Measurements from ENCODE around the gene TM9SF1. TPM values are rescaled to one million over a fixed set of nuclear protein-coding genes. Genes with fewer than 3 reads are reported as not detected.

Gene TM9SF1
- total and polyA plus RNA-seq, 2 of the 13 experiments (the other 11 are each of a cell fraction or from before 2014, with no cell fraction given): 83.2 to 110 TPM

DNA sequence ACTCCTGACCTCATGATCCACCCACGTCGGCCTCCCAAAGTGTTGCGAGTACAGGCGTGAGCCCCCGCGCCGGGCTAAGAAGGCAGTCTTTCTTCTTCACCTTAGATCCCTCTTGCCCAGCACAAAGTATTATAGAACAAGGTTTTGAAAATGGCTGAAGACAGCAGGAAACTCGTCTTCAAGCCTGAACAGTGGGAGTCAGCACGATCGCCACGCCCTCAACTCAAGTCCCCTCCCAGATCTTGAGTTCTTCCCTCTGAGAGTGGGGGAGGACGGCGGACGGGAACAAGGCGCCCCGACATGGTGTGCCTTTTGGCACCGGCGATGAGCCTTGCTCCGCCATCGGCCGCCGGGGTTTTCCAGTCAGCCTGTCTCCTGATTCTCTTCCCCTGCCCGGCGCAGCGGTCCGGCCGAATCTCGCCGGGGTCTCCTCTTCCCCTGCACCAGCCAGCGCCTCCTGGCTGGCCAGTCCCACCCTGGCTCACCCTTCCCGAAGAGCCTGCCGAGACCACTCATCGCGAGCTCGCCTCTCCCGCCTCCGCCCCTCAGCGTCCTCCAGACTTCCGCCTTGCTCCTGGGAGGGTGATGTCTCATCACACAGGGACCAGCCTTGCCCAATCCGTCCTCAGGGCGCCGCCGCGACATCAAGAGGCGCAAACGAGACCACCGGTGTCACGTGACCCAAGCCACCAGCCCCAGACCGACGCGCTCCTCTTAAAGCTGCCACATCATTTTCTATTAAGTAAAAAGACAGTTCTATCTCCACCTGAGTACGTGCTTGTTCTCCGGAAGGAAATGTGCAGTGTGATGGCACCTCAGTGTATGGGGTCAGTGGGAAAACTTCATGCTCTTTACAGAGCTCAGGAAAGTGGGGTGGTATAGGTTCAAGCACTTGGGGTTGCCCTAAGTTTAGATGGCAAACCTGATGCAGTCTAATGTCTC, 18.0 kb upstream of the TM9SF1 start, which contains the start of gene CHMP4A (continued):
- peak; percentile 95 for TF ChIP-seq ZHX2 (IDR thresholded peaks at IDR 0.05; ENCODE audit: low read depth)
- 0 out of 2 replicates have a peak, but pooled peaks have one; percentile 38 for TF ChIP-seq ZHX2 (CRISPR knock-in tag; IDR thresholded peaks at IDR 0.05; ENCODE audit: borderline replicate concordance)
- TF ChIP-seq HDAC2 (CRISPR knock-in tag; IDR thresholded peaks at IDR 0.05): peak; percentile 97
- no peak for TF ChIP-seq MAFG (CRISPR knock-in tag; IDR thresholded peaks at IDR 0.05)
- peak; percentile 66; the same call in 1 of the 2 replicates for TF ChIP-seq ZNF678 (CRISPR knock-in tag; IDR thresholded peaks at IDR 0.05)
- peak; percentile 95 for TF ChIP-seq CBX1 (IDR thresholded peaks at IDR 0.05; ENCODE audit: low read depth)
- TF ChIP-seq TBX3 (IDR thresholded peaks at IDR 0.05; ENCODE audit: borderline replicate concordance): 0 out of 2 replicates have a peak, but pooled peaks have one; percentile 31
- TF ChIP-seq GATA4 (IDR thresholded peaks at IDR 0.05; ENCODE audit: borderline replicate concordance, low read depth): peak; percentile 86; the same call in 1 of the 2 replicates
- TF ChIP-seq ZSCAN21 (CRISPR knock-in tag; IDR thresholded peaks at IDR 0.05; ENCODE audit: borderline replicate concordance): peak; percentile 96; the same call in 1 of the 2 replicates
- peak; percentile 95 for TF ChIP-seq ZMAT3 (CRISPR knock-in tag; conservative IDR thresholded peaks at IDR 0.05)
- peak; percentile 91 for TF ChIP-seq ZFX (CRISPR knock-in tag; IDR thresholded peaks at IDR 0.05; ENCODE audit: low read depth)
- peak; percentile 29 for TF ChIP-seq ZNF30 (CRISPR knock-in tag; IDR thresholded peaks at IDR 0.05)
- peak; percentile 58; the same call in 1 of the 2 replicates for TF ChIP-seq HHEX (CRISPR knock-in tag; IDR thresholded peaks at IDR 0.05)
- TF ChIP-seq PCBP2 (optimal IDR thresholded peaks at IDR 0.05; ENCODE audit: low read depth, low read length, poor library complexity, severe bottlenecking): no peak
- TF ChIP-seq POLR2AphosphoS5 (IDR thresholded peaks at IDR 0.05; ENCODE audit: low read depth, low read length): peak; percentile 99
- TF ChIP-seq ZNF644 (CRISPR knock-in tag; IDR thresholded peaks at IDR 0.05; ENCODE audit: low read depth): no peak
- TF ChIP-seq, protein P1, sequence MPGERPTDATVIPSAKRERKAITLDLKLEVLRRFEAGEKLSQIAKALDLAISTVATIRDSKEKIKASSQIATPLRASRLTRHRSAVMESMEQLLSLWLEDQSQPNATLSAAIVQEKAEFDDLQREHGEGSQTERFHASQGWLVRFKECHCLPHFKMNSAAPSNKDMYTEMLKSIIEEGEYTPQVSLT (CRISPR knock-in tag; IDR thresholded peaks at IDR 0.05; ENCODE audit: borderline replicate concordance, low read depth): no peak
- TF ChIP-seq BHLHE40 (IDR thresholded peaks at IDR 0.05; ENCODE audit: low read length): peak; percentile 98
- TF ChIP-seq, protein P2, sequence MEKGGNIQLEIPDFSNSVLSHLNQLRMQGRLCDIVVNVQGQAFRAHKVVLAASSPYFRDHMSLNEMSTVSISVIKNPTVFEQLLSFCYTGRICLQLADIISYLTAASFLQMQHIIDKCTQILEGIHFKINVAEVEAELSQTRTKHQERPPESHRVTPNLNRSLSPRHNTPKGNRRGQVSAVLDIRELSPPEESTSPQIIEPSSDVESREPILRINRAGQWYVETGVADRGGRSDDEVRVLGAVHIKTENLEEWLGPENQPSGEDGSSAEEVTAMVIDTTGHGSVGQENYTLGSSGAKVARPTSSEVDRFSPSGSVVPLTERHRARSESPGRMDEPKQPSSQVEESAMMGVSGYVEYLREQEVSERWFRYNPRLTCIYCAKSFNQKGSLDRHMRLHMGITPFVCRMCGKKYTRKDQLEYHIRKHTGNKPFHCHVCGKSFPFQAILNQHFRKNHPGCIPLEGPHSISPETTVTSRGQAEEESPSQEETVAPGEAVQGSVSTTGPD (CRISPR knock-in tag; IDR thresholded peaks at IDR 0.05): peak; percentile 79; the same call in 1 of the 2 replicates
- TF ChIP-seq ZNF253 (CRISPR knock-in tag; IDR thresholded peaks at IDR 0.05; ENCODE audit: borderline replicate concordance): peak; percentile 67; the same call in 1 of the 2 replicates
